Neuronal stem cell (in vitro differentiated cells): ENCODE measurements around the gene CLIC3.
A peak's percentile ranks its signal among the peaks of the same experiment; 100 is the strongest.

Source experiments
- DNase-seq: peaks from one replicate; pipeline ENCODE4 v3.0.0-alpha.2; 2013; ENCODE audit warnings: low spot score
- H2AFZ ChIP-seq: one replicate; pipeline ENCODE4 v1.6.1; 2013; ENCODE audit warnings: mild to moderate bottlenecking, low read length, inconsistent platforms
- H2AK5ac ChIP-seq: 2 replicates; pipeline ENCODE4 v1.6.1; 2013; ENCODE audit warnings: low read depth, mild to moderate bottlenecking, inconsistent platforms, low read length, moderate library complexity, mixed read lengths
- H2BK120ac ChIP-seq: 2 replicates; pipeline ENCODE4 v1.6.1; 2013; ENCODE audit warnings: low read depth, mild to moderate bottlenecking, inconsistent platforms, low read length, moderate library complexity, mixed read lengths
- H2BK12ac ChIP-seq: one replicate; pipeline ENCODE4 v1.6.1; 2013; ENCODE audit warnings: low read length, inconsistent platforms
- H2BK15ac ChIP-seq: 2 replicates; pipeline ENCODE4 v1.6.1; 2013; ENCODE audit warnings: mild to moderate bottlenecking, low read length, inconsistent platforms, mixed read lengths
- H2BK5ac ChIP-seq: one replicate; pipeline ENCODE4 v1.6.1; 2013; ENCODE audit warnings: inconsistent platforms, mild to moderate bottlenecking, low read length, moderate library complexity
- H3K14ac ChIP-seq: one replicate; pipeline ENCODE4 v1.6.1; 2013; ENCODE audit warnings: low read length, inconsistent platforms
- H3K18ac ChIP-seq: 2 replicates; pipeline ENCODE4 v1.6.1; 2013; ENCODE audit warnings: low read length, inconsistent platforms
- H3K23ac ChIP-seq: 2 replicates; pipeline ENCODE4 v1.6.1; 2013; ENCODE audit warnings: low read depth, mild to moderate bottlenecking, mixed read lengths, low read length, inconsistent platforms; ENCODE audit not compliant: poor library complexity
- H3K27ac ChIP-seq: replicated peaks from 3 replicates; pipeline ENCODE4 v1.5.1; 2013; ENCODE audit warnings: low read length, inconsistent platforms
- H3K27me3 ChIP-seq, 3 experiments: 2 replicates each; pipeline ENCODE4 v1.6.1; 2013; ENCODE audit warnings: low read length in 3 of 3, mild to moderate bottlenecking in 2 of 3, inconsistent platforms in 1 of 3, low read depth in 1 of 3, mixed read lengths in 1 of 3, moderate library complexity in 1 of 3; ENCODE audit not compliant: control insufficient read depth in 3 of 3, insufficient read depth in 3 of 3
- H3K36me3 ChIP-seq, 2 donors: replicated peaks in 1 of 2; 2 replicates each; pipeline ENCODE4 v1.6.1; 2013; ENCODE audit warnings: low read length in 2 of 2; ENCODE audit not compliant: control insufficient read depth in 2 of 2, insufficient read depth in 2 of 2
- H3K4ac ChIP-seq: 2 replicates; pipeline ENCODE4 v1.6.1; 2013; ENCODE audit warnings: inconsistent platforms, mild to moderate bottlenecking, low read length, moderate library complexity
- H3K4me1 ChIP-seq, 2 donors: 1 replicate in 1 of 2; 2 replicates in 1 of 2; pipeline ENCODE4 v1.6.1; 2013; ENCODE audit warnings: low read length in 2 of 2, low read depth in 1 of 2; ENCODE audit not compliant: control insufficient read depth in 2 of 2, insufficient read depth in 1 of 2
- H3K4me2 ChIP-seq: one replicate; pipeline ENCODE4 v1.6.1; 2013; ENCODE audit warnings: mild to moderate bottlenecking, low read length, inconsistent platforms; ENCODE audit not compliant: insufficient read depth, poor library complexity, severe bottlenecking
- H3K4me3 ChIP-seq, 2 donors: 2 replicates each; pipeline ENCODE4 v1.5.1; 2013; ENCODE audit warnings: low read length in 2 of 2, mild to moderate bottlenecking in 2 of 2, inconsistent platforms in 1 of 2, moderate library complexity in 1 of 2
- H3K79me1 ChIP-seq: one replicate; pipeline ENCODE4 v1.6.1; 2013; ENCODE audit warnings: low read depth, mild to moderate bottlenecking, inconsistent platforms, low read length, moderate library complexity
- H3K9ac ChIP-seq: one replicate; pipeline ENCODE4 v1.6.1; 2013; ENCODE audit warnings: mild to moderate bottlenecking, low read depth, low read length, inconsistent platforms; ENCODE audit not compliant: poor library complexity
- H3K9me3 ChIP-seq, 2 donors: replicated peaks in 1 of 2; 2 replicates each; pipeline versions ENCODE3 to v1.6.1; 2013; ENCODE audit warnings: low read length in 2 of 2, mild to moderate bottlenecking in 2 of 2, inconsistent platforms in 1 of 2, low read depth in 1 of 2, mixed read lengths in 1 of 2, moderate library complexity in 1 of 2; ENCODE audit not compliant: control insufficient read depth in 2 of 2, insufficient read depth in 1 of 2
- H4K8ac ChIP-seq: one replicate; pipeline ENCODE4 v1.6.1; 2013; ENCODE audit warnings: low read depth, mild to moderate bottlenecking, inconsistent platforms, low read length, moderate library complexity
- H4K91ac ChIP-seq: one replicate; pipeline ENCODE4 v1.6.1; 2013; ENCODE audit warnings: low read length, low read depth, mild to moderate bottlenecking, inconsistent platforms; ENCODE audit not compliant: poor library complexity
- WGBS, 2 donors: extraction: QIAGEN DNeasy Blood & Tissue Kit; methylation state at CpG; one replicate each; pipeline ENCODE4 v1.1.7; 2013; ENCODE audit warnings: missing lambda C conversion rate in 2 of 2, mixed read lengths in 1 of 2; ENCODE audit not compliant: insufficient read length in 2 of 2, insufficient replicate concordance in 1 of 2; ENCODE audit errors: extremely low coverage in 2 of 2; 5-methylcytosine and 5-hydroxymethylcytosine counted together

The CLIC3 gene

GRCh38 chr9:137026384-137026783 lies 30.0 kb upstream of the CLIC3 start:
- Histone ChIP-seq H3K18ac (no peak overlapping the region), H2BK5ac (peak overlapping the region; percentile 0), H3K27me3 (peaks cover 0 to 10% (median 0%) of the 10 kb centered on the region in 3 experiments), H3K14ac (no peak overlapping the region), H4K8ac (no peak overlapping the region), H2BK120ac (no peak overlapping the region), H2BK12ac (no peak overlapping the region), H3K4ac (peak overlapping the region; percentile 76), H3K36me3 (peaks cover 0 to 5% of the 10 kb centered on the region in 2 donors), H3K4me2 (no peak overlapping the region), H3K9me3 (no peaks in the 10 kb centered on the region), H3K4me3 (peak overlapping the region in 1 of 2 donors; percentile 67), H3K27ac (no peak overlapping the region), H2AFZ (no peak overlapping the region), H3K9ac (peak overlapping the region; percentile 44), H3K79me1 (peaks cover 19% of the 10 kb centered on the region), H2BK15ac (peak overlapping the region; percentile 0), H2AK5ac (peak overlapping the region; percentile 6), H4K91ac (no peak overlapping the region), H3K23ac (peak overlapping the region; percentile 60), H3K4me1 (peaks cover 29 to 42% of the 10 kb centered on the region in 2 donors)
- no peak for DNase-seq
- no CpG with 5 or more reads among the region's 2 CpGs for WGBS, 2 donors

- Histone ChIP-seq H3K27ac (no peak overlapping the region), H3K4me2 (no peak overlapping the region), H3K79me1 (peaks cover 19% of the 10 kb centered on the region), H3K4me1 (peaks cover 29 to 42% of the 10 kb centered on the region in 2 donors), H3K9ac (peak overlapping the region; percentile 77), H2AFZ (no peak overlapping the region), H3K23ac (peak overlapping the region; percentile 60), H3K4me3 (no peak overlapping the region), H3K4ac (peak overlapping the region; percentile 53), H2BK12ac (no peak overlapping the region), H4K8ac (no peak overlapping the region), H2AK5ac (peak overlapping the region; percentile 6), H3K27me3 (peaks cover 0 to 10% (median 0%) of the 10 kb centered on the region in 3 experiments), H3K14ac (peak overlapping the region; percentile 56), H2BK15ac (peak overlapping the region; percentile 0), H2BK5ac (peak overlapping the region; percentile 71), H2BK120ac (peak overlapping the region; percentile 72), H3K9me3 (no peaks in the 10 kb centered on the region), H3K36me3 (peaks cover 0 to 5% of the 10 kb centered on the region in 2 donors), H3K18ac (peak overlapping the region; percentile 74), H4K91ac (no peak overlapping the region)
- no CpG with 5 or more reads among the region's 21 CpGs for WGBS, 2 donors
- no peak for DNase-seq
Measured at GRCh38 chr9:137025517-137025966, 29.2 kb upstream of the CLIC3 start.

- peak overlapping the region; percentile 97 for H3K14ac ChIP-seq
Measured at GRCh38 chr9:137023583-137023991, 27.2 kb upstream of the CLIC3 start.

GRCh38 chr9:137023157-137023556 lies 26.8 kb upstream of the CLIC3 start:
- Histone ChIP-seq H4K8ac (no peak overlapping the region), H3K4me1 (peaks cover 23 to 32% of the 10 kb centered on the region in 2 donors), H3K9me3 (no peaks in the 10 kb centered on the region), H2BK5ac (peak overlapping the region; percentile 53), H3K14ac (peak overlapping the region; percentile 97), H3K36me3 (peaks cover 0 to 5% of the 10 kb centered on the region in 2 donors), H3K9ac (peak overlapping the region; percentile 88), H2BK15ac (peak overlapping the region; percentile 87), H3K18ac (peak overlapping the region; percentile 85), H2AFZ (no peak overlapping the region), H2AK5ac (peak overlapping the region; percentile 81), H3K23ac (peak overlapping the region; percentile 67), H3K79me1 (peaks cover 20% of the 10 kb centered on the region), H3K27ac (no peak overlapping the region), H4K91ac (no peak overlapping the region), H3K4me2 (no peak overlapping the region), H2BK12ac (no peak overlapping the region), H3K27me3 (no peaks in the 10 kb centered on the region), H3K4me3 (no peak overlapping the region), H2BK120ac (no peak overlapping the region), H3K4ac (no peak overlapping the region)
- DNase-seq = peak; percentile 45
- WGBS, 2 donors = no CpG with 5 or more reads among the region's 7 CpGs

More at GRCh38 chr9:137023583-137023991, 27.2 kb upstream of the CLIC3 start:
- Histone ChIP-seq H2BK120ac (no peak overlapping the region), H3K4ac (peak overlapping the region; percentile 53), H3K4me2 (no peak overlapping the region), H2AFZ (no peak overlapping the region), H3K23ac (peak overlapping the region; percentile 89), H2BK5ac (peak overlapping the region; percentile 53), H2AK5ac (peak overlapping the region; percentile 81), H2BK15ac (peak overlapping the region; percentile 87), H3K27ac (peak overlapping the region; percentile 35), H3K9ac (peak overlapping the region; percentile 88), H4K8ac (no peak overlapping the region), H3K18ac (peak overlapping the region; percentile 85), H3K4me3 (no peak overlapping the region), H3K4me1 (peaks cover 24 to 34% of the 10 kb centered on the region in 2 donors), H2BK12ac (no peak overlapping the region), H3K36me3 (peaks cover 0 to 5% of the 10 kb centered on the region in 2 donors), H3K27me3 (peaks cover 0 to 3% (median 0%) of the 10 kb centered on the region in 3 experiments), H4K91ac (no peak overlapping the region), H3K79me1 (peaks cover 20% of the 10 kb centered on the region), H3K9me3 (no peaks in the 10 kb centered on the region)
- DNase-seq = no peak
- no CpG with 5 or more reads among the region's 15 CpGs for WGBS, 2 donors
